SIG-M5 (cell line): ENCODE data around the gene PTPRD.

ENCODE experiments used
- DNase-seq: peaks from one replicate; lab custom pipeline; 2025; lab: John Stamatoyannopoulos, UW

The PTPRD gene

DNA sequence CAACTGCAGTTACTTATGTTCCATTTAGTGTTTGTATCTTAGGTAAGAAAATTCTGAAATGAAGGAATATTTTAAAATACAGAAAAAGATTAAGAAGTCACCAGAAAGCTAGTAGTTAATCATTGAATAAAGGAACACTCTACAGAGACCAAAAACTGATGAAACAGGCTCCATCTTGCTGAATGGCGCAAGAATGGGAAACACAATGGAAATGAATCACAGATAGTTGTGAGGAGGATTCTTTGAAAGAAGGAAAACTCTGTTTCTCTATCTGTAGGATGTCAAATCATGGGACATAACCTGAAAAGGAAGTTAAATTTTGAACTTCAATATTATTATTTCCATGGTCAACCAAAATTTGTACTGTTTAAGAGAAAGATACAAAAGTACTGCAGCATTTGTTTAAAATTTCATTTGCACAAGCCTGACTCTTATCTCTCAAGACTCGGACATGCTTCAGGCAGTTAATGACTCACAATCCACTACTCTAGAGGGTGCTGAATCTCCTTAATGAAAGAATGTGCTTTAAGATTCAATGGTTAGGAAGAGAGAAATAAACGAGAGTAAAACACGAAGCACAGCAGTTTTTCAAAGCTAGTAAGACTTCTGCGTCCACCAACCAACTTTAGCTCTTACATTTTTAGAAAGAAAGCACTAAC lies 1748.8 kb downstream of the PTPRD start:
- DNase-seq: no peak

DNA sequence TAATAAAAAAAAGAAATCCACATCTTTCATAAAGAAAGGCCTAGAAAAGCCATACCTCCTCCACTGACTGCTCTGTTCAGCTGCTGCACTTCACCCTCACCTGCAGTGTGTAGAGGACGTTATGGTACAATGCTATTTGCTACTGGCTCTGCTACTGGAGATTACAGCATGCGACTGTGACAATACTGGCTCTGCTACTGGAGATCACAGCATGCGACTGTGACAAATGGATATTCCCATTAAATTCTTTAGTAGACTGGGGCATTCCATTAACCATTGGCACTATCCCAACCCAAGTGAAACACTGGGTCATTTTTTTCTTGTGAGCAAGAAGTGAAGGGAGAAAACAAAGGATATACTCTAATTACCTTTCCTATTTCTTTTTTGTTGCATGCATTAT lies 1749.7 kb downstream of the PTPRD start:
- no peak for DNase-seq

DNA sequence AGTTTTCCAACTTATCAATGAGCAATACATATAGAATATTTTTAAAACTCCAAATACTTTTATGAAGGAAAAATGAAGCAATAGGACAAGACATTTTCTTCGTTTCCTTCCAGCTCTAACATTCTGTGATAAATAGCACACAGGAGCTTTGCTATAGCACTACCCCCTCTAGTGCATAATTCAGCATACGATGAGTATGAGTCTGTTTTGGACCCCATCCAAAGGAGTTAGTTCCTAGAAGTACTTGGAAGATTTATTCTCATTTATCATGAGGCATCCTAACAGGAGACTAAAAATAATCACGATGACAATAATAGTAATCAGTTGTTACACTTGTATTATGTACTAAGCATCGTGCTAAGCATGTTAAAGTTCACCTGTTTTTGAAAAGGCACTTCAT lies 1751.9 kb downstream of the PTPRD start:
- no peak for DNase-seq

DNA sequence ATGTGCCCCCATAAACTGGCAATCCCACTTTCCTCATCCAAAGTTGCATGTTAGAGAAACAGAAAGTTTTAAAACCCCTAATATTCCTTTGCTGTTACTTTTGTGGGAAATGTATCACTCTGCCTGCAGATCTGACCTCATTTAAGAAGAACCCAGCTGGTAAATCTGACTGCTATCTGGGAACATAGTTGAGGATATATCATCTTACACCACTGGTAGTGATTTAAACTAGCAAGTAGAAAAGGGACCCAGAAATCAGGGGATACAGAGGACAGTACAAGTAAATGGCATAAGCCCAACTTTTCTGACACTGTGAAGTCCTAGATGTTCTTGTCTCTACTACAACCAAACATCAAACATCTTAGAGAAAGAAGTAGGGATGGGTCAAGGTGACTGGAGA lies 1752.7 kb downstream of the PTPRD start:
- no peak for DNase-seq

DNA sequence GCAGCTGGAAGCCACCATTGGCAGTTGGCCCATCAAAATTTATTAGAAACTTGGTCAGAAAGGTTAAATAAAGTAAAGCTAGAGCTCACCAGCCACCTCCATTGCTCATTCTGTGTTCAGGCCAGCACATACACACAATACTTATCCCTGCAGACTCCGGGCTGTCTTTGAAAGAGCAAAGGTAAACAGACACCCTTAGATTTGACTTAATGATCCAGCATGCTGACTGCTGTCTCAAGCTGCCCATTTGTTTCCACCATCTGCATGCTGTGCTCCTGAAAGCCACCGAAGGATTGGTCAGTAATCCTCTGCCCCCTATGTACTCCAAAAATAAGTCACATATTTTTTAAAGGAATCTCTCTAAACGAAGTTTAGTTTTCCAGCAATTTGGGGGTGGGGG lies 1753.4 kb downstream of the PTPRD start:
- no peak for DNase-seq

DNA sequence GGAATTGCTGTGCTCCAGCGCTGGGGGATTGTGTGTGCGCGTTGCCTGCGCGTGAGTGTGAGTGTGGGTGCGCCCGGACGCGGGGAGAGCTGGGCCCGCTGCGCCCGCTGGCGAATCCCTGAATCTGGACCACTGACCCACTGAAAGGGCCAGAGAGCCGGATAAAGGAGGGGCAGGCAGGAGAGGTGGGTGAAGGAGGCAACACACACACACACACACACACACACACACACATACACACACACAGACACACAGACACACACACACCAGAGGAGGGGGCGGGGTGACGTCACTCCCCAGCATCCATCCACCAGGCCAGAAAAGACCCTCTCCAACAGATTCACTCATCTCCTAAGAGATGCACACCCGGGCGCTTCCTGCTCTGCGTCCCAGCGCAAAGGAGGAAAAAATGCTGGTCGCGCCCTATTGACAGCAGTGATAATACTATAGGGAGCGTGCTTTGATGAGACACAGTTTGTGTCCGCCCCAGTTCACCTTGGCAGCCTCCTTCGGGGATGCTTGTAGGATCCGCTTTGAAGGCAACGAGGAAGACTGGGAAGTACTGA lies 1754.1 kb downstream of the PTPRD start:
- DNase-seq: no peak

DNA sequence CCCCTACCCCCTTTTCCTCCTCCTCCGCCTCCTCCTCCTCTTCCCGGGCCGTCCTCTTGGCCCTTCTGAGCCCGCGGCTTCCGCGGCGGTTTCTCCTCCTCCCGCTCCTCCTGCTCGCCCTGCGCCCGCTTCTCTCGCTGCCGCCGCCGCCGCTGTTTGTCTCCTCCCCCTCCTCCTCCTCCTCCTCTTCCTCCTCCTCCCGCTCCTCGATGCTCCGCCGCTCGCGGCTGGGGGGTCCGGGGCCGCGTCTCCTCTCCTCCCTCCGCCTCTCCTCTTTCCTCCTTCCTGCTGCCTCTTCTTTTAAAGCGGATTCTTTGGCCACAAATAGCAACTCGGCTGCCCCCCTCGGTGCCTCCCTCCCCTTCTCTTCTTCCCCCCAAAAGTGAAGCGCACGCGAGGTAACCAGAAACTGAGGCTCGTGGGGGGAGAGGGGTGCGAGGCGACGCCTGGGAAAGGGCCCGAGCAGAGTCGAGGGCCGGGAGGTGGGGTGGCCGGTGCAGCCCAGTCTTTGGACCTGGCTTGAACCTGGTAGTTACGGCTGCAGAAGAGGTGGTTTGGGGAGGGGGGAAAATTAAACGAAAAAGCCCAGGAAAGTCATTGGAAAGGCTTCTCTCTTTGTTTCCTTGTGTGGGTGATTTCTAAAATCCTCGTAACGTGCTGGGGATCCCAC lies 1754.7 kb downstream of the PTPRD start:
- DNase-seq: no peak

DNA sequence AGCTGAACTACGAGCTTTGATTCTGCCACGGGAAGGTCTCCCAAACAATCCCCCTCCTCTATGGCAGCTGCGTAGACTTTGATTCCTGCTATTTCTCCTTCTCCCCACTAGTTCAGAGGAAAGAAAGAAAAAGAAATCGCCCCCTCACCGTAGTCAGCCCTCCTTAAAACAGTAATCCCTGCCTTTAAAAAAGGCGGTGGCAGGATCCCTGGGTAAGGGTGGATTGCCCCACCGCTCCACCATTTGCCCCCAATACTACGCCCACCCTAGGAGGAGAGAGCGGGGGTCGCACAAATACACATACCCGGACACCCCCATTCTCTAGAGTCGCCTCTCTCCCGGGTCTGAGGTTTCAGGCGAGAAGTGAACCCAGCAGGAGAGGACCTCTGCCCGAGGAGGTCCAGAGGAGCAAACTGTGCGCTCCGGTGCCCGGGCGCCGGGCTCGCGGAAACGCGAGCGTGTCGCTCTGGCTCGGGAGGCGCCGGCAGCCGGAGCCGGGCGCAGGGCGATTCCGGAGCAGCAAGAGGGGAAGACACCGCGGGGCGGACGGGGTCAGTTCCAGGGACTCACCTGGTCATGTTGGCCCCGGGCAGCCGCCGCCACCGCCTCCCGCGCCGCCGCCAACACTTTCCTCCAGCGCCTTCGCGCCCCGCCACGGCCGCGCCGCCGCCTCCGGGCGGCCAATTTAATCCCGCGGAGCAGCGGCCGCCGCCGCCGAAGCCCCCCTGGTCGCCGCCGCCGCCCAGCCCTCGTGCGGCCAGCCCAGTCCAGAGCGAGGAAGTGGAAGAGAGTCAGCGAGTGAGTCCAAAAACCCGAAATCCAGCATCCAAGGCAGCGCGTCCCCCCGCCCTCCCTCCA lies 1755.5 kb downstream of the PTPRD start:
- no peak for DNase-seq

DNA sequence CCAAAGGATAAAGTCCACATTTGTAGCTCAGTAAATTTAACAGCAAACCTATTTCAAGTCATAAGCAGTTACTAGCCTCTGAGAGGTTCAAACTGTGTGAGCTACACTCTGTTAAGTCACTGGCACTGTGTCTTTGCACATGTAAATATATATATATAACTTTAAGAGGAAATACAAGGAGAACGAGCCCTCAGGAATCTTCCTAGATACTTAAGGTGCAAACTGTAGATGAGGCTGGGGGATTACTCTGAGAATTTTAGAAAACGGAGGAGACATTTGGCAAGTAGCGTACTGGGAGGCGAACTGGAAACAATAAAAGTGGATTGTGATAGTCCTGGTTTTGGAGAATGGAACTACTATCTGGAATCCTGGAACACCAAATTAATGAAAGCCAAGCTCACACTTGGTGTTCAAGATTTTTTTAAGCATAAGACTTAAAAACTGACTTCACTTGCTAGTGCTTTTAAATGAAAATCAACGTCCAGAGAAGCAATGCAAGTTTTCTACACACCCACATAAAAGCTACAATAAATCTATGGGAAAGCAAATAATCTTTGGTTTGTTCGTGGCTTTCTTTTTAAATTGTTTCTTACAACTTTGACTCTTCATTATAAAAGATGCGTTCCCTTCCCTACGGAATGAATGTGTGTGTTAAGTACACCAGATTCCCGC lies 1756.3 kb downstream of the PTPRD start:
- DNase-seq: no peak

DNA sequence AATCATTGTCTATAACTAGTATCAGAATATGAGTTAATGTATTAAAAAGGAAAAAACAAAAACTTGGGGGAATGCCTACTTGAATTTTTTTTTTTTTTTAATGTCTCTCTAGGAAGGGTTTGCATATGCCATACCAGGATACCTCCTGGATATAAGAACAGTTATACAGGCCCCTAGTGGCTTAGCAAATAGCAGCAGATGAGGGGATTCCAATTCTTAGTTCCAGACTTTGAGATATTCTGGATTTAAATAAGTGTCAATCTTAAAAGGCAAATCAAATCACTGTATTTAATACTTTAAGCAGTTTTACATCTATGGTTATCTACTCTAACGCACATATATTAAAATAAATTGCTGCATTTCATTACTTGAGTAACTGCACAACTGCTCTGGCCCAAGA lies 1757.8 kb downstream of the PTPRD start:
- no peak for DNase-seq

DNA sequence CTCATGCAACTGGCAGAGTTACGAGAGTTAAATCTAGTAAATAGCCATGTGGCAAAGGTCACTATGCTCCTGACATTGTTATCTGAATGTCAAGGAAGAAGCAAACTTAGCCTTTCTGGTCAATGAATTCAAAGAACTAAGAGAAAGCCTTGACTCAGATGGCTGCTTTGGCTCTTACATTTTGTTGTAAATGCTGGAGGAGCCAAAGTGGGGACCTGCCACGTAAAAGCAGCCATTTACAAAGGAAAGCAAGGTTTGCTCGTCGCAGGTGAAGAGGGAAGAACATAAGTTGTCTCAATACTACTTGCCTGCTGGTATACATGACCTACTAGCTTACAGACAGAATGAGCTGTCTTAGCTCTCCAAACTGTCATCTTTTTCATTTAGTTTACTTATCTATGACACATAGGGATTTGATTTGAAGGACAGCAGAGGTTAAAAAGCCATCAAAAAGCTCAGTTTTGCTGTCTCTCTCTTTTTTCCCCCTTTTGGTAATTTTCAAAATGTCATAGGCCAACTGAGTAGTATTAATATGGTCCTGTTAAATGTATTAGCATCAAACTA lies 1760.4 kb downstream of the PTPRD start:
- DNase-seq: no peak

DNA sequence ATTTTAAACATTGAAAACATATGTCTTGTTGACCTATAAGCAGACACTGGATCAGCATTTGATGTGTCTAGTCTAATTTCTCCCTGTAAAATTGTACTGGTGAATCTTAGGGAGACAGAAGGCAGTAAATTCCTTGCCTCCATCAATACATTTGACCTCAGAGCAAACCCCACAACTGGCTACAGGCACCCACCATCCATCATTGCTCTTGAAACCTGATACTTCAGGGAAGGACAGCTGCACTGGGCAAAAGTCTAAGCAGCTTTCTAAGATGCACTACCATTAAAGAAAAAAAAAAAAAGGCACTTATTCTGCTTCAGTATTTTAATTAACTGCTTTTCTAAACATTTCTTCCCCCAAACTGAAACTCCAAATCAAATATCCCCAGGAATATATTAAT lies 1761.9 kb downstream of the PTPRD start:
- DNase-seq: no peak

DNA sequence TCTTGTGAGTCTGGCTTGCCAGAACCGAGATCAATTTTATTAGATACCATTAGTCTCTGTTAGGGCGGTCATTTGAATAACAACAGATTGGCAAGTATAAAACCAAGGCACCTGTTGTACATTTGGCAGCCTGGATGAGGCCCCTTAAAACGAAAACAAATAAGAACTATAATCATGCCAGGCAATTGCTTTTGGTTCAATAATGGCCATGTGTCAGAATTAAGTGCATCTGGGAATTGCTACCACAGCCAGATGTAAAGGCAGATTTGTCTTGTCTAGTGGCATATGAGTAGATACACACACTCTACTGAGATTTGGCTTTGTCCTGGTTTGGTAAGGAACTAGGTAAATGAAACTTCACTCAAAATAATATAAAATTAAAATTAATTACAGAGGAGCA lies 1767.0 kb downstream of the PTPRD start:
- DNase-seq: no peak

DNA sequence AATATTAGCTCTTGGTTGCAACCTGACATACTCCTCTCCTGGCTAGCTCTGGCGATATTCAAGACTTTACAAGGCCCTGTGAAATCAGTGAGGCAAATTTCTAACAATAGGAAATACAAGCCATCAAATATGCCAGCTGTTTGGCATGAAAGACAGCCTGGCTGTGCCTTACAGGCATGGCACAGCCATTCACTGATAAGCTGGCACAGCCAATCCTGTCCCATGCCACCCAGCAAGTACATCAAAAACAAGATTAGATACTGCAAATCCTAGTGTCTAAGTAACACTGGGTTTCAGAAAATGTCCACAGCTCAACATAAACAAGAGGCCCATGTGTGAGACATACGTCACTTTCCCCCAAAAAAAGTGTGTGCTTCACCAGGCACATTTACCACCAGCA lies 1767.4 kb downstream of the PTPRD start:
- no peak for DNase-seq

DNA sequence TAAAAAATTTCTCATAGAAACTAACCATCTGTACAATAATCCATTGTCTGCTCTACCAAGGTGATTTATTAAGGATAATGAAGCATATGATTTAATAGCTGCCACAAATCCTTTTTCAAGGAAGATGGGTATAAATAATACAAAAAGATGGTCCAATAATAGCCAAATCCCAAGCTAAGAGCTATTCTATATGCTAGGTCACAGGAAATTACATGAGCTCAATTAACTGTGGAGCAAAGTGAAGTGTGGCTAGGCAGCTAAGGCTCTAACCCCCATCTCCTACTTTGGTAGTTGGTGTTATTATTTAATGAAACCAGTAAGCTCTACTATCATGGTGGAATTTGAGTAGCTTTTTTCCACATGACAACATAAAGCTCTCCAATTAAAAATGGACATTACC lies 1768.3 kb downstream of the PTPRD start:
- DNase-seq: no peak

DNA sequence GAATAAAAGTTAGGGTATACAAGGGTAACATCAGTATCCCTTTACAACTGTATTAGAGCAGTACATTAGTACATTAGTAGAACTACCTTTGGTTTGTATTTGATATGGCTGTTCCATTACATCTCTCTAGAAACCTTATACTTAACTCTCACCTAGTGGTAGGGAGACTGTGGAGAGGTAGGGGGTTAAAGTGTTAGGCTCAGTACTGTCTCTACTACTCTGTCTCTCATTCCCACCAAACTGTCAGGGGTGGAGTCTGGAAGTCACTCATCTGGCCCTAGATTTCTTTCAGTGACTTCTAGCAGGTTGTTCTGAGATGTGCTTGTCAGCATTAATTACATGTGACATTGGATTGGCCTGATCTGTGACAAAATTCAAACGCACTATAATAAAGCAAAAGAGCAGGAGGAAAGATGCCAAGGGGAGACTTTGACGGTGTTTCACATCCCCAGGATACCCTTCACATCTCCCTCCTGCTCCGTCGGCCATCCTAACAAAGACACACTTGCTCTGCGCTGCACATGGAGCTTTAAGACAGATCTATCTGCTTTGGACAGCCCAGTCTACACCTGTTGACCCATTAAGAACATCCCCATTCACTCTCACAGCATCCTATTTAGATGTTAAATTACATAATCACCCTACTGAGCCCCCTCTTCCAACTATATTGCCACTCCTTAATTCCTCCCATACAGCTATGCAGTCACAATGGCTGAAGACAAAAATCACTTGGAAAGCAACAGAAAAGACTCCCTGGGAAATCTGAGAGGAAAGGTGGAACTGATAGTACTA lies 1770.2 kb downstream of the PTPRD start:
- DNase-seq: no peak

DNA sequence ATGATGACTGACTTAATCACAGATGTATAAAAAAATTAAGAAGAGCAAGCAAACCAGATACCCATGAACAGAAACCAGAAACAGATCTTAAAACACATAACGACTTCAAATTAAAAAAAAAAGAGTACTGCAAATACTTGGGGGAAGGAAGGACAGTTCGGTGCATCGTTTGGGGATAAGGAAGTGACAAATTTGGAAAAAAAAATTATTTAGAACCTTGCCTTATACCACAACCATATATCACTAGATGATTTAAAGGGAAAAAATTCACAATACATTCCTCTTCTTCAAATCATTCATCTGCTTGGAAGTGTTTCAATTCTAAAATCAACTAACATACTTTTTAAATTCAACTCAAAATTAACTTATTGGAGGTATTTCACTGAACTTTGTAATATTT lies 1774.7 kb downstream of the PTPRD start:
- DNase-seq: no peak

DNA sequence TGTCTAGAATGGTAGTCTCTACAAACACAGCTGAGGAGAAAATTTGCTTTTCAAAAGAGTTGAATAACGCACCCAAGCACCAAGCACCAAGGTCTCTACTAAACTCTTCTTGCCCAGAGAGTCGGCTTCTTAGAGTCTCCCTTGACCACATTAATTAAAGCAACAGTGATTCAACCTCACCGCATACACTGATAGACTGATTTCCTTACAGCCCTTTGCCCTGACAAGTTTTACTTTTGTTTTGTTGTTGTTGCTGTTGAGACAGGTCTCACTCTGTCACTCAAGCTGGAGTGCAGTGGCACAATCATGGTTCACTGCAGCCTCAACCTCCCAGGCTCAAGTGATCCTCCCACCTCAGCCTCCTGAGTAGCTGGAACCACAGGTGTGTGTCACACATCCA lies 1777.5 kb downstream of the PTPRD start:
- DNase-seq: no peak

DNA sequence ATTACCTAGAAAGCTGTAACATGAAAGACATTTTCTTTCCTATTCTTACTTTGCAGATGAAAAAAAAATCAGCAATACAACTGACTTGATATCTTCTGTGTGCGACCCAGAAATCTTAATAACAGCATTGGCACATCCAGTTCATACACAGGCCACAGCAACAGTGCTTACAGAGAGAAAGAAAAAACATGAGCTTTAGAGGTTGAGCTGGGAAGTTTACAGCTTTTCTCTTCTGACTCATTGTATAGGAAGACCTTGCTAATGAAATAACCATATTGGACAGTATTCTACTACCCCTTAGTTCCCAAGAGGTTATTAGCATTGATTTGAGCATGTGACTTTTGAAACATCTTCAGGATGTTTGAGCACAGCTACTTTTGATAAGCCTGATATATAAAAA lies 1779.8 kb downstream of the PTPRD start:
- DNase-seq: no peak

DNA sequence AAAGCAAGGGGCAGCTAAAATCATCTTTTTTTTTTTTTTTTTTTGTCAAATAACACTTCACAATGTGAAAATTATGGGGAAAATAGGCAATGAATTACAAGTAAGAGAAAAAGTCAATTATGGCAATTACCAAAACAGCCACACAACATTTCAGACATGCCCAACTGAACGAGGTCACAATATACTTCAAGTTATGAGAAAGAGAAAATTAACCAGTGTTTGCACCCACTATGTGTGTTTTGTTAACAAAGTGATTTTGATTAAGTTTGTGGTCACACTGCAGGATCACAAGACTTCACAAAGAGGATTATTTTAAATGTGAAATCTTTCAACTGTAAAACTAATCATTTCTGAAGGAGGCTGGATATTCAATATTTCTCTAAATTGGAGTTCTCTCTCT lies 1780.4 kb downstream of the PTPRD start:
- DNase-seq: no peak

DNA sequence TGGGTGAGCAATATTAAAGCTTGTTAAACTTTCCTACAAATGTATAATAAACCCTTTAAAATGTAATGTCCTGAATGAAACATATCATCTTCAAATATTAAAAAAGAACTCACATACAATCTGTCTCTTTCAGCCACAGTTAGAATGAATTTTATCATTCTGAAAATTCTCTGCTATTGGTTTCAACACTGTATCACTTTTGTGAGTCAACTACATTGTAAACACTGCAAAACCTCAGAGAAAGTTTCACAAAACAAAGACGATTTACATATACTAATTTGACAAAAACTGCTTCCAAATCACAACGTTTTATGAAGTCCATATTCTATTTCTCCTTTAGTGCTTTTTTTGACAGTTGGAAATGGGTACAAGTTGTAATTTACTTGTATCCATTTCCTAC lies 1781.2 kb downstream of the PTPRD start:
- DNase-seq: no peak
